ENCODE measurements around the gene SEC61A1. TPM values are rescaled to one million over a fixed set of nuclear protein-coding genes. Genes with fewer than 3 reads are reported as not detected.

The SEC61A1 gene
- total RNA-seq, 1 donor from 2014 or later: 307 TPM

- H3K27me3 Mint-ChIP-seq (ENCODE audit: unreplicated experiment): no peaks in the 10 kb centered on the region
- no peak overlapping the region for H3K27ac Mint-ChIP-seq (ENCODE audit: unreplicated experiment)
- no peak for TF ChIP-seq CTCF (IDR thresholded peaks at IDR 0.05)
- peaks cover 24% of the 10 kb centered on the region for H3K36me3 Mint-ChIP-seq (ENCODE audit: unreplicated experiment)
- H3K9me3 Mint-ChIP-seq (ENCODE audit: unreplicated experiment): no peaks in the 10 kb centered on the region
- peaks cover 8% of the 10 kb centered on the region for H3K4me1 Mint-ChIP-seq (ENCODE audit: unreplicated experiment)
- no peak for DNase-seq (ENCODE audit: extremely low spot score, unreplicated experiment)
- H3K4me3 Mint-ChIP-seq (ENCODE audit: unreplicated experiment): no peak overlapping the region
Observed at GRCh38 chr3:128094295-128095151, 42.3 kb downstream of the SEC61A1 start.

- H3K4me3 Mint-ChIP-seq (ENCODE audit: unreplicated experiment): no peak overlapping the region
- H3K36me3 Mint-ChIP-seq (ENCODE audit: unreplicated experiment): peaks cover 29% of the 10 kb centered on the region
- H3K27ac Mint-ChIP-seq (ENCODE audit: unreplicated experiment): peak overlapping the region; percentile 25
- DNase-seq (ENCODE audit: extremely low spot score, unreplicated experiment): peak; percentile 94
- TF ChIP-seq CTCF (IDR thresholded peaks at IDR 0.05): peak; percentile 87
- peaks cover 8% of the 10 kb centered on the region for H3K4me1 Mint-ChIP-seq (ENCODE audit: unreplicated experiment)
- H3K27me3 Mint-ChIP-seq (ENCODE audit: unreplicated experiment): no peaks in the 10 kb centered on the region
- H3K9me3 Mint-ChIP-seq (ENCODE audit: unreplicated experiment): no peaks in the 10 kb centered on the region
Observed at GRCh38 chr3:128095222-128095703, 43.0 kb downstream of the SEC61A1 start.

GRCh38 chr3:128098234-128098633 lies 46.0 kb downstream of the SEC61A1 start:
- TF ChIP-seq CTCF (IDR thresholded peaks at IDR 0.05): no peak
- H3K9me3 Mint-ChIP-seq (ENCODE audit: unreplicated experiment): no peaks in the 10 kb centered on the region
- H3K4me1 Mint-ChIP-seq (ENCODE audit: unreplicated experiment): peaks cover 8% of the 10 kb centered on the region
- H3K27ac Mint-ChIP-seq (ENCODE audit: unreplicated experiment): no peak overlapping the region
- H3K27me3 Mint-ChIP-seq (ENCODE audit: unreplicated experiment): no peaks in the 10 kb centered on the region
- peaks cover 38% of the 10 kb centered on the region for H3K36me3 Mint-ChIP-seq (ENCODE audit: unreplicated experiment)
- DNase-seq (ENCODE audit: extremely low spot score, unreplicated experiment): no peak
- no peak overlapping the region for H3K4me3 Mint-ChIP-seq (ENCODE audit: unreplicated experiment)

- DNase-seq (ENCODE audit: extremely low spot score, unreplicated experiment): no peak
- Mint-ChIP-seq H3K9me3 (ENCODE audit: unreplicated experiment) (no peaks in the 10 kb centered on the region), H3K4me1 (ENCODE audit: unreplicated experiment) (peaks cover 6% of the 10 kb centered on the region), H3K27me3 (ENCODE audit: unreplicated experiment) (no peaks in the 10 kb centered on the region), H3K36me3 (ENCODE audit: unreplicated experiment) (peaks cover 38% of the 10 kb centered on the region), H3K4me3 (ENCODE audit: unreplicated experiment) (no peak overlapping the region), H3K27ac (ENCODE audit: unreplicated experiment) (no peak overlapping the region)
- TF ChIP-seq CTCF (IDR thresholded peaks at IDR 0.05): no peak
Observed at GRCh38 chr3:128100161-128100560, 47.9 kb downstream of the SEC61A1 start.

- no peak overlapping the region for H3K27ac Mint-ChIP-seq (ENCODE audit: unreplicated experiment)
- no peak for TF ChIP-seq CTCF (IDR thresholded peaks at IDR 0.05)
- no peaks in the 10 kb centered on the region for H3K27me3 Mint-ChIP-seq (ENCODE audit: unreplicated experiment)
- DNase-seq (ENCODE audit: extremely low spot score, unreplicated experiment): no peak
- no peak overlapping the region for H3K4me3 Mint-ChIP-seq (ENCODE audit: unreplicated experiment)
- peaks cover 38% of the 10 kb centered on the region for H3K36me3 Mint-ChIP-seq (ENCODE audit: unreplicated experiment)
- H3K9me3 Mint-ChIP-seq (ENCODE audit: unreplicated experiment): no peaks in the 10 kb centered on the region
- H3K4me1 Mint-ChIP-seq (ENCODE audit: unreplicated experiment): peaks cover 1% of the 10 kb centered on the region
Observed at GRCh38 chr3:128100638-128101037, 48.4 kb downstream of the SEC61A1 start.
